K562 treated with DMSO at 1 percent for 4 hours (cell line): ENCODE data around the gene CH25H. TPM values are rescaled to one million over a fixed set of nuclear protein-coding genes. Genes with fewer than 3 reads are reported as not detected.

Experiments
- total RNA-seq: library from RNA; unstranded; fragments of 300-600 nt; gene quantifications from 2 replicates; pipeline ENCODE4 v1.2.3, GENCODE V29; 2022; ENCODE audit not compliant: insufficient read depth

Gene CH25H, protein sequence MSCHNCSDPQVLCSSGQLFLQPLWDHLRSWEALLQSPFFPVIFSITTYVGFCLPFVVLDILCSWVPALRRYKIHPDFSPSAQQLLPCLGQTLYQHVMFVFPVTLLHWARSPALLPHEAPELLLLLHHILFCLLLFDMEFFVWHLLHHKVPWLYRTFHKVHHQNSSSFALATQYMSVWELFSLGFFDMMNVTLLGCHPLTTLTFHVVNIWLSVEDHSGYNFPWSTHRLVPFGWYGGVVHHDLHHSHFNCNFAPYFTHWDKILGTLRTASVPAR
- not detected in 2 replicates for total RNA-seq

GRCh38 chr10:89207181-89207800 is at the start of gene CH25H:
CH25H (minus strand) TSS chr10:89207317; CDS start chr10:89207292, 25 bp downstream.

DNA sequence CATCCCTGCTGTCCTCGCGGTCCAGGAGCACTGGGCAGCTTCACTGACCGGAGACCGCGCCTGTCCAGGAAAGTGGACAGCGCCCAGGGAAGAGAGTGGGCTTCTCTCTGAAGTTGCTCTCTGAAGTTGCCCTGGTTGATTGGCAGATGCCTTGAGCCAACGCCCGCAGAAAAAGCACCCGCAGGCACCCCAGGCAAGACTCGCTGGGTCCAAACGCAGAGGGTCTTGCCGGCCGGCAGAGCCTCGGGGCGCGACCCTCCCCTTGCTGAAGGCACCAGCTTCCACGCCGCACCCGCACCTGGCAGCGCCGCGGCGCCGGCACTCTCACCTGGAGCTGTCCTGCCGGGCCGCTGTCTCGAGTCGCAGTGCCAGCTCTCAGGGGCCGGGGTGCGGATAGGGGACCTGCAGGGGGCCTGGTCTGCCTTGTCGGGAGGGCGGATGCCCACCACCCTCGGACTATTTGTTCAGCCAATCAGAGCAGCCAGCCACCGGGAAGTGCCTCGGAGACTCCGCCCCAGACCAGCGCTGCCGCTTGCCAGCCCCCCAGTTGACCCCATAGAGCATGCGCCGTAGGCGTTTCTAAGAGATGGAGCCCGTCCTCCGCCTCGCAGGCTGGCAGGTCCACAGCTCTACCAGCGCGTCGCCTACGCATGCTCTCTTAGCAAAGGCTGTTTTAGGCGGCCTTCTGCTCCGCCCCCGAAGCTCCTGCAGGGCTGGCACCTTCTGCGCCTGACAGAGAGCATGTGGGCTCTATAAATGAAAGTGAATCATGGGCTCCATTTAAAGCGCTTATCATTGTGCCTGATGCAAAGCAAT is 44.5 kb upstream of the CH25H start, which contains the start of gene LIPA:
Gene LIPA (minus strand): TSS at position 367 of the 816 bp plus-strand sequence. CDS start 4,127 bp downstream, outside the sequence.

Other genes starting within 250 kb of the CH25H start
- gene FAS, start 216.5 kb downstream of the CH25H start, total RNA-seq = not detected in 2 replicates
- gene LIPA, start 44.5 kb upstream of the CH25H start, total RNA-seq = not detected in 2 replicates
- 0.51 TPM in 1 of 2 replicates, not detected in the other for gene IFIT2, start 94.7 kb upstream of the CH25H start, total RNA-seq
- 2.0 and 2.9 TPM in 2 replicates for gene IFIT3, start 120.7 kb upstream of the CH25H start, total RNA-seq
- gene IFIT1B, start 170.7 kb upstream of the CH25H start, total RNA-seq = not detected in 2 replicates
- gene IFIT1, start 185.3 kb upstream of the CH25H start, total RNA-seq = 0.34 TPM in 1 of 2 replicates, not detected in the other
- gene IFIT5, start 207.3 kb upstream of the CH25H start, total RNA-seq = not detected in 2 replicates